IMR-90 (cell line): ENCODE measurements around the gene CERS5. TPM values are rescaled to one million over a fixed set of nuclear protein-coding genes. Genes with fewer than 3 reads are reported as not detected.
"Not testable (repeated sequence)": the region's sequence is repeated elsewhere in the genome, so short reads cannot be mapped to it uniquely, and the experiment has no call there.

Experiments
- ATAC-seq: fragments of 200-7000 bp; cut with Tn5 transposase; 2 replicates; pipeline ENCODE4 v1.9.1; 2020; ENCODE audit warnings: low read depth, mild to moderate bottlenecking, moderate library complexity
- BruUV-seq: library from RNA; stranded (reverse); fragments of 400-500 nt; replicated peaks from 2 replicates; lab custom pipeline; 2021; lab: Mats Ljungman, UMichigan
- CTCF ChIA-PET: fragments of 300-600 bp; formaldehyde crosslinking; extraction: SDS; loops from one replicate; lab custom pipeline; 2021; ENCODE audit warnings: antibody characterized with exemption; lab: Yijun Ruan, JAX
- POLR2A ChIA-PET: fragments of 300-600 bp; sonication (Branson Sonifier 250); formaldehyde crosslinking; loops from one replicate; lab custom pipeline; 2022; ENCODE audit warnings: antibody characterized with exemption; ENCODE audit not compliant: unreplicated experiment; lab: Charles Lee
- DNase-seq: peaks from one replicate; pipeline ENCODE4 v3.0.0; 2013
- H2AFZ ChIP-seq: replicated peaks from 2 replicates; pipeline ENCODE3; 2013; ENCODE audit warnings: low read length, mild to moderate bottlenecking; ENCODE audit not compliant: poor library complexity
- H2AK5ac ChIP-seq: 2 replicates; pipeline ENCODE4 v1.6.1; 2013; ENCODE audit warnings: low read depth, low read length, inconsistent platforms
- H2AK9ac ChIP-seq: replicated peaks from 2 replicates; pipeline ENCODE3; 2013; ENCODE audit warnings: mild to moderate bottlenecking, low read depth, low read length, moderate library complexity; ENCODE audit not compliant: poor library complexity
- H2BK120ac ChIP-seq: 2 replicates; pipeline ENCODE4 v1.6.1; 2013; ENCODE audit warnings: low read depth, low read length, inconsistent platforms
- H2BK15ac ChIP-seq: 3 replicates; pipeline ENCODE4 v1.6.1; 2013; ENCODE audit warnings: low read depth, low read length, inconsistent platforms
- H2BK20ac ChIP-seq: 2 replicates; pipeline ENCODE4 v1.6.1; 2013; ENCODE audit warnings: low read depth, mild to moderate bottlenecking, inconsistent platforms, low read length, moderate library complexity
- H2BK5ac ChIP-seq: 2 replicates; pipeline ENCODE4 v1.6.1; 2013; ENCODE audit warnings: mild to moderate bottlenecking, low read depth, low read length, inconsistent platforms; ENCODE audit not compliant: poor library complexity, severe bottlenecking
- H3K14ac ChIP-seq: replicated peaks from 2 replicates; pipeline ENCODE4 v1.6.1; 2013; ENCODE audit warnings: low read depth, low read length, inconsistent platforms
- H3K18ac ChIP-seq: 2 replicates; pipeline ENCODE4 v1.6.1; 2013; ENCODE audit warnings: low read depth, low read length, control low read depth
- H3K23ac ChIP-seq: 2 replicates; pipeline ENCODE4 v1.6.1; 2013; ENCODE audit warnings: low read depth, low read length, inconsistent platforms
- H3K27ac ChIP-seq: 2 replicates; pipeline ENCODE4 v1.5.1; 2013; ENCODE audit warnings: mild to moderate bottlenecking, control low read depth, low read length; ENCODE audit not compliant: insufficient read depth
- H3K27me3 ChIP-seq: 2 replicates; pipeline ENCODE4 v1.6.1; 2013; ENCODE audit warnings: low read length; ENCODE audit not compliant: control insufficient read depth, insufficient read depth
- H3K36me3 ChIP-seq: 2 replicates; pipeline ENCODE4 v1.6.1; 2013; ENCODE audit warnings: low read length, mixed read lengths; ENCODE audit not compliant: control insufficient read depth, insufficient read depth
- H3K4ac ChIP-seq: 2 replicates; pipeline ENCODE4 v1.6.1; 2013; ENCODE audit warnings: low read depth, low read length, inconsistent platforms
- H3K4me1 ChIP-seq: 2 replicates; pipeline ENCODE4 v1.6.1; 2013; ENCODE audit warnings: low read length, mixed read lengths; ENCODE audit not compliant: control insufficient read depth, insufficient read depth
- H3K4me2 ChIP-seq: 2 replicates; pipeline ENCODE4 v1.6.1; 2013; ENCODE audit warnings: low read depth, mild to moderate bottlenecking, control low read depth, low read length, moderate library complexity
- H3K4me3 ChIP-seq: 2 replicates; pipeline ENCODE4 v1.5.1; 2013; ENCODE audit warnings: low read depth, mild to moderate bottlenecking, control low read depth, low read length, moderate library complexity; ENCODE audit not compliant: insufficient read depth
- H3K56ac ChIP-seq: 2 replicates; pipeline ENCODE4 v1.6.1; 2013; ENCODE audit warnings: low read length, inconsistent platforms; ENCODE audit not compliant: insufficient read depth; ENCODE audit errors: extremely low read depth
- H3K79me1 ChIP-seq, 2 experiments: 2 replicates each; pipeline ENCODE4 v1.6.1; 2013; ENCODE audit warnings: low read length in 2 of 2, inconsistent platforms in 1 of 2, low read depth in 1 of 2
- H3K9ac ChIP-seq: 2 replicates; pipeline ENCODE4 v1.6.1; 2013; ENCODE audit warnings: low read depth, low read length, control low read depth
- H3K9me1 ChIP-seq: 2 replicates; pipeline ENCODE4 v1.6.1; 2013; ENCODE audit warnings: low read length, inconsistent platforms; ENCODE audit not compliant: insufficient read depth
- H3K9me3 ChIP-seq: 2 replicates; pipeline ENCODE4 v1.6.1; 2013; ENCODE audit warnings: low read length; ENCODE audit not compliant: control insufficient read depth, insufficient read depth
- H4K20me1 ChIP-seq: 2 replicates; pipeline ENCODE4 v1.6.1; 2013; ENCODE audit warnings: low read length, inconsistent platforms; ENCODE audit not compliant: insufficient read depth
- H4K5ac ChIP-seq: 2 replicates; pipeline ENCODE4 v1.6.1; 2013; ENCODE audit warnings: mild to moderate bottlenecking, low read depth, low read length, control low read depth
- H4K8ac ChIP-seq, 2 experiments: 2 replicates each; pipeline ENCODE4 v1.6.1; 2013; ENCODE audit warnings: low read depth in 2 of 2, low read length in 2 of 2, control low read depth in 1 of 2, inconsistent platforms in 1 of 2
- H4K91ac ChIP-seq: 2 replicates; pipeline ENCODE4 v1.6.1; 2013; ENCODE audit warnings: low read depth, low read length, inconsistent platforms; ENCODE audit not compliant: insufficient read depth
- WGBS, 2 experiments: methylation state at CpG; one replicate each; pipeline versions ENCODE4 v1.1.5 to v1.1.7; 2013; ENCODE audit warnings: missing lambda C conversion rate in 2 of 2; ENCODE audit not compliant: insufficient read length in 1 of 2; ENCODE audit errors: extremely low coverage in 2 of 2; 5-methylcytosine and 5-hydroxymethylcytosine counted together
- dilution Hi-C: fragments of 300-500 bp; cut with HindIII; formaldehyde crosslinking; loops from one replicate; pipeline ENCODE4 v1.14.3; 2018; ENCODE audit warnings: low sequenced_read_pairs; ENCODE audit not compliant: unreplicated experiment
- in situ Hi-C: fragments of 300-500 bp; cut with MboI; formaldehyde crosslinking; loops from 3 replicates; pipeline ENCODE4 v1.14.3; 2019; ENCODE audit warnings: low sequenced_read_pairs, inconsistent platforms, mixed read lengths
- intact Hi-C: fragments of 100-400 bp; cut with micrococcal nuclease; formaldehyde crosslinking; loops from 2 replicates; pipeline ENCODE4 v1.10.0; 2022
- polyA plus RNA-seq, 3 experiments: library from polyadenylated mRNA; depleted of rRNA; stranded (reverse); fragments of >200 nt; gene quantifications; 2 replicates each; pipeline ENCODE4 v1.2.3, GENCODE V29; 2012; ENCODE audit warnings: low replicate concordance in 1 of 3
- total RNA-seq: library from RNA; depleted of rRNA; stranded (reverse); fragments of >200 nt; gene quantifications from 2 replicates; pipeline ENCODE4 v1.2.3, GENCODE V29; 2012

The CERS5 gene
- total and polyA plus RNA-seq, 2 of the 4 experiments (the other 2 are of a cell fraction) = 40.3 to 60.3 TPM

- H2BK20ac ChIP-seq, H3K4me1 ChIP-seq, H3K9me1 ChIP-seq, H3K27me3 ChIP-seq, intact Hi-C loops, H2BK15ac ChIP-seq, DNase-seq, H3K9me3 ChIP-seq, ATAC-seq, in situ Hi-C loops, dilution Hi-C loops, BruUV-seq: not testable (repeated sequence)
- Histone ChIP-seq H4K20me1 (peaks cover 25% of the 10 kb centered on the region), H3K4me3 (peak overlapping the region; percentile 63), H3K4me2 (peak overlapping the region; percentile 94), H4K8ac (peak overlapping the region; percentile 38 to 96), H2AFZ (peak overlapping the region; percentile 93), H2AK9ac (peak overlapping the region; percentile 96), H4K91ac (peak overlapping the region; percentile 59), H3K18ac (peak overlapping the region; percentile 16; the same call in 1 of the 2 replicates), H2BK5ac (peak overlapping the region; percentile 83), H2AK5ac (peak overlapping the region; percentile 62), H3K14ac (peak overlapping the region; percentile 95), H3K79me1 (peaks cover 9 to 41% of the 10 kb centered on the region in 2 experiments), H4K5ac (peak overlapping the region; percentile 26), H3K27ac (peak overlapping the region; percentile 60), H3K36me3 (peaks cover 18% of the 10 kb centered on the region), H3K56ac (peak overlapping the region; percentile 76), H2BK120ac (peak overlapping the region; percentile 64), H3K23ac (peak overlapping the region; percentile 85; the same call in 1 of the 2 replicates), H3K4ac (peak overlapping the region; percentile 78), H3K9ac (peak overlapping the region; percentile 83)
- CTCF ChIA-PET = interaction anchor here (0.8 to 2.4 kb wide), 5 partner anchors 10 to 45 kb away, joined by 3 to 12 read pairs (median 3); partner anchors contain the start of gene COX14
- WGBS, 2 experiments = no CpG with 5 or more reads among the region's 7 CpGs
- POLR2A ChIA-PET = interaction anchor here (0.8 to 1.0 kb wide), 2 partner anchors 22 to 27 kb away, joined by 3 to 4 read pairs; partner anchors contain the start of gene COX14
These were observed 82.8 kb downstream of the CERS5 start for GRCh38 chr12:50084409-50084774.
